ENCODE measurements around the gene RPLP1. TPM values are rescaled to one million over a fixed set of nuclear protein-coding genes. Genes with fewer than 3 reads are reported as not detected.
A peak's percentile ranks its signal among the peaks of the same experiment; 100 is the strongest.
"Not testable (repeated sequence)": the region's sequence is repeated elsewhere in the genome, so short reads cannot be mapped to it uniquely, and the experiment has no call there.

Gene RPLP1
- total RNA-seq, 6 experiments from 2014 or later: 1,302 to 1,622 (median 1,423) TPM

GRCh38 chr15:69446953-69447352 lies 5.7 kb upstream of the RPLP1 start:
- Mint-ChIP-seq H3K4me3 (no peak overlapping the region), H3K4me1 (ENCODE audit: low read depth) (peaks cover 10% of the 10 kb centered on the region), H3K36me3 (ENCODE audit: low read depth) (peaks cover 18% of the 10 kb centered on the region; the same call in 1 of the 2 replicates), H3K9me3 (no peaks in the 10 kb centered on the region), H3K27me3 (ENCODE audit: insufficient read depth) (no peaks in the 10 kb centered on the region), H3K27ac (no peak overlapping the region)
- DNase-seq: no peak
- TF ChIP-seq CTCF (IDR thresholded peaks at IDR 0.05): no peak

GRCh38 chr15:69450221-69450620 lies 2.4 kb upstream of the RPLP1 start:
- Mint-ChIP-seq H3K9me3 (peaks cover 11% of the 10 kb centered on the region), H3K4me1 (ENCODE audit: low read depth) (peaks cover 34% of the 10 kb centered on the region), H3K36me3 (ENCODE audit: low read depth) (peaks cover 43% of the 10 kb centered on the region)
- not testable (repeated sequence) for H3K27me3 Mint-ChIP-seq (ENCODE audit: insufficient read depth); H3K4me3 Mint-ChIP-seq; DNase-seq; H3K27ac Mint-ChIP-seq

GRCh38 chr15:69450968-69451695 lies 1.5 kb upstream of the RPLP1 start:
- H3K27me3 Mint-ChIP-seq (ENCODE audit: insufficient read depth): peaks cover 5% of the 10 kb centered on the region
- no peak for TF ChIP-seq CTCF (IDR thresholded peaks at IDR 0.05)
- H3K4me1 Mint-ChIP-seq (ENCODE audit: low read depth): peaks cover 43% of the 10 kb centered on the region
- H3K9me3 Mint-ChIP-seq: peaks cover 11% of the 10 kb centered on the region
- peak overlapping the region; percentile 98 for H3K4me3 Mint-ChIP-seq
- H3K27ac Mint-ChIP-seq: peak overlapping the region; percentile 96; the same call in 1 of the 2 replicates
- DNase-seq: peak; percentile 26
- peaks cover 43% of the 10 kb centered on the region for H3K36me3 Mint-ChIP-seq (ENCODE audit: low read depth)

GRCh38 chr15:69451951-69452691 lies 497 bp upstream of the RPLP1 start:
- H3K36me3 Mint-ChIP-seq (ENCODE audit: low read depth): peaks cover 46% of the 10 kb centered on the region
- H3K27me3 Mint-ChIP-seq (ENCODE audit: insufficient read depth): peaks cover 5% of the 10 kb centered on the region
- peak overlapping the region; percentile 98 for H3K4me3 Mint-ChIP-seq
- peak overlapping the region; percentile 96 for H3K27ac Mint-ChIP-seq
- no peak for TF ChIP-seq CTCF (IDR thresholded peaks at IDR 0.05)
- DNase-seq: peak; percentile 30
- peaks cover 51% of the 10 kb centered on the region for H3K4me1 Mint-ChIP-seq (ENCODE audit: low read depth)
- peaks cover 11% of the 10 kb centered on the region for H3K9me3 Mint-ChIP-seq

- Mint-ChIP-seq H3K9me3 (peaks cover 11% of the 10 kb centered on the region), H3K4me3 (peak overlapping the region; percentile 98), H3K4me1 (ENCODE audit: low read depth) (peaks cover 57% of the 10 kb centered on the region), H3K36me3 (ENCODE audit: low read depth) (peaks cover 48% of the 10 kb centered on the region), H3K27me3 (ENCODE audit: insufficient read depth) (peaks cover 5% of the 10 kb centered on the region), H3K27ac (peak overlapping the region; percentile 96)
- DNase-seq: no peak
- no peak for TF ChIP-seq CTCF (IDR thresholded peaks at IDR 0.05)
Observed at GRCh38 chr15:69454953-69455352, 2.3 kb downstream of the RPLP1 start.
